Measurements from ENCODE around the gene ZDHHC1.
"Not testable (repeated sequence)": the region's sequence is repeated elsewhere in the genome, so short reads cannot be mapped to it uniquely, and the experiment has no call there.

Gene ZDHHC1

GRCh38 chr16:67378642-67379041, 37.6 kb downstream of the ZDHHC1 start:
- DNase-seq (ENCODE audit: low read depth in 4 of 4, low spot score in 1 of 4): no peak

- DNase-seq (ENCODE audit: low read depth in 4 of 4, low spot score in 1 of 4): not testable (repeated sequence)
Measured at GRCh38 chr16:67376012-67376411, 40.3 kb downstream of the ZDHHC1 start.

GRCh38 chr16:67372664-67373063, 43.6 kb downstream of the ZDHHC1 start:
- no peak for DNase-seq (ENCODE audit: low read depth in 4 of 4, low spot score in 1 of 4)

DNA sequence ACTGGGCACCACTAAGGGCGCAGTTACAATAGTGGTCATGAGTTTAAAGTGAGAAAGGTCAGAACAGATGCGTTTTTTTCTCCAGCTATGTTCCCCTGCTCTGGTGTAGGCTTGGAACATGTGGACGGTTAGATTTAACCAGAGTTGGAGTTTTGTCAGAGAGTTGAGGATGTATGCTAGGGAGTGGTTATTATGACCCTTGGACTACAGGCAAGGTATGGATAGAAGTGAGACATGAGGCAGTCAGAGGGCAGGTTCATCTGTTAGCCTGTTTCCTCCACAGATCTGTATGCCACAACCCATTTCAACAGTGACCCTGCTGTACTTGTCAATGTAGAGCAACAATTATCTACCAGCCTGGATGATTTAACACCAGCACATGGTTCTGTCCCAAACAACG, 45.6 kb downstream of the ZDHHC1 start:
- DNase-seq (ENCODE audit: low read depth in 4 of 4, low spot score in 1 of 4): no peak

DNA sequence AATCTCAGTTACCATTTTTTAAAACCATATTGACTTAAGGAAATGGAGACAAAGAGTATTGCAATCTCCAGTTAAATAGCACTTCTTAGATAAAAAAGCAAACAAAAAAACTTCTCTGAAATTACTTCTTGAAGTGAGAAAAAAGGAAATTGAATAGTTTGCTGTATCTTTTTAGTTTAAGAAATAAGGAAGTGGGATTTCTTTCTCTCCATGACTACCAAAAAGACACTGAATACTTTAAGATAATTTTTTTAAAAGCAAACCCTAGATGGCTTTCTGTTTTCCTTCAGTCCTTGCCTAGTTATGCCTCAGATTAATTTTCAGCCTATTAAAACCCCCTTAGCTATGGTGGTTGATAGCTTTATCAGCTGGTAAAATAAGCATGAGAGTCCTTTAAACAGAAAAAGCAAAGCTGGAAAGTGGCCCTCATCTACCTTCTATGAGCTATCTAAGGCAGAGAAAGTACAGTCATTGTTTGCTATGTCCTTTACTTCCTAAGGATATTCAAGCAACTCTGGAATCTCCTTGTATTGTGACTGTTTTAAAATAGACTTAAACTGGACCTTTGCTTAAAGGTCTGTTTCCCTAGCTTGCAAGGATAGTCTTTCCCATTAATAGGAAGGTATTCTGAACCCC, 51.6 kb downstream of the ZDHHC1 start:
- DNase-seq (ENCODE audit: low read depth in 4 of 4, low spot score in 1 of 4): no peak

DNA sequence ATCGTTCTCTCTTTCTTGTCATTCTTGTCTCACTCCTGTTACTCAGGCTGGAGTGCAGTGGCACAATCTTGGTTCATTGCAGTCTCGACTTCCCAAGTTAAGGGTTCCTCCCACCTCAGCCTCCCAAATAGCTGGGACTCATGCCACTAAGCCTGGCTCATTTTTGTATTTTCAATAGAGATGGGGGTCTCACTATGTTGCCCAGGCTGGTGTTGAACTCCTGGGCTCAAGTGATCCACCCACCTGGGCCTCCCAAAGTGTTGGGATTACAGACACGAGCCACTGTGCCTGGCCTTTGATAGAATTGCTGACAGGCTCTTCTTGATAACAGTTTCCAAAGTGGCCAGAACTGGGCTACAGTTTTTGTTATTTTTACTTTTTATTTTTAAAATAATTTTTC, 55.2 kb downstream of the ZDHHC1 start:
- no peak for DNase-seq (ENCODE audit: low read depth in 4 of 4, low spot score in 1 of 4)

GRCh38 chr16:67359540-67360269, 56.6 kb downstream of the ZDHHC1 start:
- DNase-seq (ENCODE audit: low read depth in 4 of 4, low spot score in 1 of 4): not testable (repeated sequence)

DNA sequence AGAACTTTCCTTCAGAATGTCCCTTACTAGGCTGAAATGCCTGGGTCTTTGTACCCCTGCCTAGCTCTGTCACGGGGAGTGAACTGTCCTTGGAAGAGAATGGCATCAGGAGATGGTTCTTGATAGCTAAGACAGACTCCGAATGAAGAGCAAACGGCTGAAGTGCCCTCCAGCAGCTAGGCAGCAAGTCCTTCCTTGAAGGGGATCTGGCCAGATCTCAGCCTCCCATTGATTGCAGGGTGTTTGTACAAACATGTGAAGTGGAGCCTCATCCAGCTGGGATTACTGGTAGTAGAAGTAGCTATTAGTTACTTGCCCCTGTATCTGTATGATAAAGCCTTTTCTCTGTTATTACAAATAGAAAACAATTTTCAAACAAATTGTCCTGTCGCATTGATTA, 58.7 kb downstream of the ZDHHC1 start:
- no peak for DNase-seq (ENCODE audit: low read depth in 4 of 4, low spot score in 1 of 4)

DNA sequence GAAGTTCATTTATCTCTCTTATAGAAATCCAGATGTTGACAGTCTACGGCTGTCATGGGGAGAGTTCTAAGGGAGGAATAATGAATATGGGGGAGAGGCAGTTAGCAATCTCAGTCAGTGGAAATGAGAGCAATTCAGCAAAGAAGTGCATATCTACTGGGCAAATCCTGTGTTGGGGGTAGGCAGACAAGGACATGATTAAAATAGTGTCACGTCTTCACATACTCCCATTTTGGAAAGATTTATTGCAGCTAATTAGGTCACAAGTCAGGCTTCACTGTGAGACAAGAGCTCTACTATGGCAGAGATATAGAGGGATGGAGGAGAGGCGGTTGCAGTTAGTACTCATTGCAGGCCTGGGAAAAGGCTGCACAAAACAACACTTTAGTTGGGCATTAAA, 59.9 kb downstream of the ZDHHC1 start:
- no peak for DNase-seq (ENCODE audit: low read depth in 4 of 4, low spot score in 1 of 4)

DNA sequence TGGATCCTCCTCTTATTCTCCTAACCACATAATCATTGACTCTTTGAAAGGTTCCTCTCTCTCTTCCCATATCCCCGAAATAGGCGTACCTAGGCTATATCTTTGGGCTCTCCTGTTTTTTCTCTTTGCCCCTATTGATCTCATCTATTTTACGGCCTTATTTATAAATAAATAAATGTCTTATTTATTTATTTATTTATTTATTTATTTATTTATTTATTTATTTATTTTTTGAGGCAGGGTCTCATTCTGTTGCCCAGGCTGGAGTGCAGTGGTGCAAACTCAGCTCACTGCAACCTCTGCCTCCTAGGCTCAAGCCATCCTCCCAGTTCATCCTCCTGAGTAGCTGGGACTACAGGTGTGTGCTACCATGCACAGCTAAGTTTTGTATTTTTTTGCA, 63.8 kb downstream of the ZDHHC1 start:
- not testable (repeated sequence) for DNase-seq (ENCODE audit: low read depth in 4 of 4, low spot score in 1 of 4)

- no peak for DNase-seq (ENCODE audit: low read depth in 4 of 4, low spot score in 1 of 4)
Measured at GRCh38 chr16:67350324-67350723, 66.0 kb downstream of the ZDHHC1 start.

- DNase-seq (ENCODE audit: low read depth in 4 of 4, low spot score in 1 of 4): no peak
Measured at GRCh38 chr16:67349172-67349571, 67.1 kb downstream of the ZDHHC1 start.

GRCh38 chr16:67346341-67346740, 69.9 kb downstream of the ZDHHC1 start:
- no peak for DNase-seq (ENCODE audit: low read depth in 4 of 4, low spot score in 1 of 4)

DNA sequence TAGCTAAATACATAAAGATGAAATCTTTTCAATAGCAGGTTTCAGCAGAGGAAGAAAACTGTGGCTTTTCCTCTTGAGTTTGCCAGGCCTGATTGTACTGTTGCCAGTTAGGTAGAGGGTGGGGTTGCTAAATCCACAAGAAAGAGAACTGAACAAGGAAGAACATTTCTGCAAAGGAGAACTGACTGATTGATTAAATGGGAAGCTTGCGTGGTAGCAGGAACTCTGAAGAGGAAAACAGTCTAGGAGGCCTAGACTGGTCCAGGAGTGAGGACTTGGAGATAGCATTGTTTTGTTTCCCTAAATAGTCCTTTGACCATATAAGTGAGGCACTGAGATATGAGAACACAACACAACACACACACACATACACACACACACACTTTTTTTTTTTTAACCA, 70.9 kb downstream of the ZDHHC1 start:
- no peak for DNase-seq (ENCODE audit: low read depth in 4 of 4, low spot score in 1 of 4)
